HG02852 (cell line): ENCODE data around the gene ATP2B3.

ENCODE experiments used
- ATAC-seq: cut with Tn5 transposase; IDR thresholded peaks from one replicate; pipeline ENCODE4 v1.9.1; 2021; ENCODE audit warnings: mild to moderate bottlenecking, moderate library complexity; ENCODE audit not compliant: unreplicated experiment

Gene ATP2B3

GRCh38 chrX:153564047-153564606 is 46.7 kb downstream of the ATP2B3 start:
- ATAC-seq, result no peak

- no peak for ATAC-seq
Observed at GRCh38 chrX:153565996-153566580, 48.6 kb downstream of the ATP2B3 start.

- ATAC-seq, result no peak
Observed at GRCh38 chrX:153568451-153569011, 51.1 kb downstream of the ATP2B3 start.

- no peak for ATAC-seq
Observed at GRCh38 chrX:153569475-153569874, 52.0 kb downstream of the ATP2B3 start.

- no peak for ATAC-seq
Observed at GRCh38 chrX:153571534-153571908, 54.1 kb downstream of the ATP2B3 start.

- ATAC-seq, result no peak
Observed at GRCh38 chrX:153572601-153573000, 55.2 kb downstream of the ATP2B3 start.

- ATAC-seq, result no peak
Observed at GRCh38 chrX:153573984-153574383, 56.5 kb downstream of the ATP2B3 start.

GRCh38 chrX:153576239-153576870 is 58.9 kb downstream of the ATP2B3 start:
- no peak for ATAC-seq

GRCh38 chrX:153576961-153577360 is 59.5 kb downstream of the ATP2B3 start:
- no peak for ATAC-seq

- no peak for ATAC-seq
Observed at GRCh38 chrX:153578200-153578835, 60.9 kb downstream of the ATP2B3 start.

- no peak for ATAC-seq
Observed at GRCh38 chrX:153578889-153579288, 61.4 kb downstream of the ATP2B3 start.

- no peak for ATAC-seq
Observed at GRCh38 chrX:153580700-153581386, 63.4 kb downstream of the ATP2B3 start.

- peak; percentile 100 for ATAC-seq
Observed at GRCh38 chrX:153582896-153583295, 65.5 kb downstream of the ATP2B3 start.

GRCh38 chrX:153583433-153583832 is 66.0 kb downstream of the ATP2B3 start:
- ATAC-seq, result no peak

- no peak for ATAC-seq
Observed at GRCh38 chrX:153585827-153586226, 68.4 kb downstream of the ATP2B3 start.

- ATAC-seq, result no peak
Observed at GRCh38 chrX:153587342-153587741, 69.9 kb downstream of the ATP2B3 start.

GRCh38 chrX:153588021-153588781 is 70.8 kb downstream of the ATP2B3 start:
- no peak for ATAC-seq

- ATAC-seq, result no peak
Observed at GRCh38 chrX:153588782-153589446, 71.5 kb downstream of the ATP2B3 start.

- no peak for ATAC-seq
Observed at GRCh38 chrX:153590961-153591956, 73.8 kb downstream of the ATP2B3 start.
